DND-41 (cell line): Measurements from ENCODE around the gene GHRL.

Experiments
- EZH2 ChIP-seq: IDR thresholded peaks from 3 replicates; pipeline ENCODE4 v1.6.1; 2012; ENCODE audit warnings: borderline replicate concordance, low read depth, mild to moderate bottlenecking, moderate library complexity, low read length, inconsistent platforms; ENCODE audit not compliant: severe bottlenecking
- TF ChIP-seq, protein P1 (sequence below): IDR thresholded peaks from 2 replicates; pipeline ENCODE4 v1.5.1; 2012; ENCODE audit warnings: borderline replicate concordance, low read length, moderate library complexity, mild to moderate bottlenecking; ENCODE audit not compliant: poor library complexity, severe bottlenecking; ENCODE audit errors: extremely low read depth

GRCh38 chr3:10309736-10310135 lies 17.0 kb upstream of the GHRL start:
- TF ChIP-seq, protein P1, sequence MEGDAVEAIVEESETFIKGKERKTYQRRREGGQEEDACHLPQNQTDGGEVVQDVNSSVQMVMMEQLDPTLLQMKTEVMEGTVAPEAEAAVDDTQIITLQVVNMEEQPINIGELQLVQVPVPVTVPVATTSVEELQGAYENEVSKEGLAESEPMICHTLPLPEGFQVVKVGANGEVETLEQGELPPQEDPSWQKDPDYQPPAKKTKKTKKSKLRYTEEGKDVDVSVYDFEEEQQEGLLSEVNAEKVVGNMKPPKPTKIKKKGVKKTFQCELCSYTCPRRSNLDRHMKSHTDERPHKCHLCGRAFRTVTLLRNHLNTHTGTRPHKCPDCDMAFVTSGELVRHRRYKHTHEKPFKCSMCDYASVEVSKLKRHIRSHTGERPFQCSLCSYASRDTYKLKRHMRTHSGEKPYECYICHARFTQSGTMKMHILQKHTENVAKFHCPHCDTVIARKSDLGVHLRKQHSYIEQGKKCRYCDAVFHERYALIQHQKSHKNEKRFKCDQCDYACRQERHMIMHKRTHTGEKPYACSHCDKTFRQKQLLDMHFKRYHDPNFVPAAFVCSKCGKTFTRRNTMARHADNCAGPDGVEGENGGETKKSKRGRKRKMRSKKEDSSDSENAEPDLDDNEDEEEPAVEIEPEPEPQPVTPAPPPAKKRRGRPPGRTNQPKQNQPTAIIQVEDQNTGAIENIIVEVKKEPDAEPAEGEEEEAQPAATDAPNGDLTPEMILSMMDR: no peak
- TF ChIP-seq EZH2: no peak
